GM10266 (cell line): ENCODE measurements around the gene GALNT17.

Experiments
- DNase-seq: peaks from one replicate; pipeline ENCODE4 v3.0.0; 2012; ENCODE audit errors: extremely low spot score
- TF ChIP-seq, protein P1 (sequence below): IDR thresholded peaks from 2 replicates; pipeline ENCODE4 v1.5.1; 2012; ENCODE audit warnings: mild to moderate bottlenecking, low read depth; ENCODE audit not compliant: control insufficient read depth, insufficient read depth; ENCODE audit errors: missing control alignments

The GALNT17 gene

DNA sequence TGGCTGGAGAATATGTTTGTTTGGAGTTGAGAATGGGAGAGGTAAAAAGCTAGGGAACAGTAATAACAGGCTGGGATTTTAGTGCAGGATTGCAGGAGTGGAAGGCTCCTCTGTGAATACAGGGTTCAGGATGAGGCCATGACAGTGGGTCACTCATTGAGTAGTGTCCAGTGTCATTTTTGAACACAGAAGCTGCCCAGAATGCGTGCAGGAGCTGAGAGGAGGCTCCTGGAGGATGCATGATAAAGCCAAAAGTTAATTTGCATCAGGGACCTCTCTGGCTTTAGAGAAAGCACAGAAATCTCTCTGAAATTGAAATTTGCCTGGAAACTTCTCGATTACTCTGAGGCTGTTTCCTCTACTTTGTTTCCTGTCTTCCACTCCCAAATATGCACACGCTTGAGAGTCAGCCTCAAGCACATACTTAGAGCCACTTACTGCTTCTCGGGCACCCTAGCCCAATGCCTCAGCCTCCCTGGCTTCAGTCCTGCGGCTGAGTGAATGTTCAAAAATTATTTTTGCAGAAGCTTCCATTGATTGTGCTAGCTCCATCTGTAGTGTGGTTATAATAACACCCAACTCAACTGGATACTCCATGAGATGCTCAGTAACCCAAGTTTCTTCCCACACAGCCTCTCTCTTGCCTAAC lies 1.8 kb upstream of the GALNT17 start:
- TF ChIP-seq, protein P1, sequence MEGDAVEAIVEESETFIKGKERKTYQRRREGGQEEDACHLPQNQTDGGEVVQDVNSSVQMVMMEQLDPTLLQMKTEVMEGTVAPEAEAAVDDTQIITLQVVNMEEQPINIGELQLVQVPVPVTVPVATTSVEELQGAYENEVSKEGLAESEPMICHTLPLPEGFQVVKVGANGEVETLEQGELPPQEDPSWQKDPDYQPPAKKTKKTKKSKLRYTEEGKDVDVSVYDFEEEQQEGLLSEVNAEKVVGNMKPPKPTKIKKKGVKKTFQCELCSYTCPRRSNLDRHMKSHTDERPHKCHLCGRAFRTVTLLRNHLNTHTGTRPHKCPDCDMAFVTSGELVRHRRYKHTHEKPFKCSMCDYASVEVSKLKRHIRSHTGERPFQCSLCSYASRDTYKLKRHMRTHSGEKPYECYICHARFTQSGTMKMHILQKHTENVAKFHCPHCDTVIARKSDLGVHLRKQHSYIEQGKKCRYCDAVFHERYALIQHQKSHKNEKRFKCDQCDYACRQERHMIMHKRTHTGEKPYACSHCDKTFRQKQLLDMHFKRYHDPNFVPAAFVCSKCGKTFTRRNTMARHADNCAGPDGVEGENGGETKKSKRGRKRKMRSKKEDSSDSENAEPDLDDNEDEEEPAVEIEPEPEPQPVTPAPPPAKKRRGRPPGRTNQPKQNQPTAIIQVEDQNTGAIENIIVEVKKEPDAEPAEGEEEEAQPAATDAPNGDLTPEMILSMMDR, result no peak
- DNase-seq, result no peak

DNA sequence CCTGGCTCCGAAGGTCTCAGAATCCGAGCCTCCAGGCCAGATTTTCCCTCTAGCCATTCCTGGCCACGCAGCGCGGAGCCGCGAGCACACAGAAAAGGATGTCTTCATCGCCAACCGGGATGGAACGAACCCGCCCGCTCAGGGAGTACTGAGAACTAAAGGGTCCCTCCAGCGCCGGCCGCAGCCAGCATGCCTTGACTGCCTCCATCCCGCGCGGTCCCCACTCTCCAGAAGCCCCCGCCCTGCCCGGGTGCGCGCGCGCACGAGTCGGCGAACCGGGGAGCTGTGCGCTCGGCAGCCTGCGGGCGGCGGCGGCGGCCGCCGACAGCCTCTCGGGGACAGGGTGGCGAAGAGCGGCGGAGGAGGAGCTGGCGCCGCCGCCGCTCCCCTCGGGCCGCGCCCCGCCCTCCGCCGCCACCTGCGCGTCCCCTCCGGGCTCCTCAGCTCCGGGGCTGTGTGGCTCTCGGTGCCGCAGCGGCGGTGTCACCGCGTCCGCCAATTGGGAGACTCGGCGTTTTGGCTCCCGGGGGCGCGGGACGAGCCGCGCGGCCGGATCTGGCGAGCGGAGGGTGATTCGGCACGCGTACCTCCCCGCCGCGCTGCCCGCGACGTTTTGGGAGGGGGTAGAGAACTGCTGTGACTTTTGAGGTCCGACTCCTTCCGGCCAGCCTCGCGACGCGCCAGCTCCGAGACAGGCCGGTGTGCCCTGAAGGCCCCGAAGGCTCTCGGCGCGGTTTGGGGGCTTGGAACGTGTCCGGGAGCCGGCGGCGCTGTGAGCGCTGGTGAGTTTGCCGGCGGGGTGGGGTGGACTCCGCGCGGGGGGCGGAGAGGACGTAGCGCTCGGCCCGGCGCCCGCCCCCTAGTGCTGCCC lies 453 bp upstream of the GALNT17 start:
- TF ChIP-seq, protein P1, result no peak
- DNase-seq, result no peak

DNA sequence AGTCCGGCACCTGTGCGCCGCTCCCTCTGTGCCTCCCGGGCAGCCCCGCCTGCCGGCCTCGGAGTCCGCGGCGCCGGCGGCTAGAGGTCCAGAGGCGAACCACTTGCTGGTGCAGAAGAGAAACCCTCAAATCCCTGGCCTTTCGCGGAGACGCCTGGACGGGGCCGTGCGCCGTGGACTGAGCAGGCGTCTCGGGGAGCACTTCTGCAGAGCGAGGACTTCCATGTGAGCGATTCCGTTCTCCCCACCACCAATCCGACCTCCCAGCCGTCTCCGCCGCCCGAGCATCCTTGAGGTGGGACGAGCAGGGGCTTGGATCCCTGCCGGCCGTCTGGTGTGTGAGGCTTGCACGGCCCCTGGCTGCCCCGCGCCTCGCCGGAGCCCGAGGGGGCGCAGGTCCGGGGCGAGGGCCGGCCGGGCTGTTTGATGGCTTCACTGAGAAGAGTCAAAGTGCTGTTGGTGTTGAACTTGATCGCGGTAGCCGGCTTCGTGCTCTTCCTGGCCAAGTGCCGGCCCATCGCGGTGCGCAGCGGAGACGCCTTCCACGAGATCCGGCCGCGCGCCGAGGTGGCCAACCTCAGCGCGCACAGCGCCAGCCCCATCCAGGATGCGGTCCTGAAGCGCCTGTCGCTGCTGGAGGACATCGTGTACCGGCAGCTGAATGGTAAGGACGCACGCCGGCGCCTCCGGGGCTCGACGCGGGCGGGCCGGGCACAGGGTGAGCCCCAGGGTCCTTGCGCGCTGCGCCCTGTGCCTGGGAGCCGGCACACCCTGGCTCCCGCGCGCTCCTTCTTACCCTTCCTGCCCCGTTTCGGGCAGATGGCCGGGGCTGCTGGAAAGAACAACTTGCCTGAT lies 660 bp downstream of the GALNT17 start:
- TF ChIP-seq, protein P1, result no peak
- DNase-seq, result no peak

DNA sequence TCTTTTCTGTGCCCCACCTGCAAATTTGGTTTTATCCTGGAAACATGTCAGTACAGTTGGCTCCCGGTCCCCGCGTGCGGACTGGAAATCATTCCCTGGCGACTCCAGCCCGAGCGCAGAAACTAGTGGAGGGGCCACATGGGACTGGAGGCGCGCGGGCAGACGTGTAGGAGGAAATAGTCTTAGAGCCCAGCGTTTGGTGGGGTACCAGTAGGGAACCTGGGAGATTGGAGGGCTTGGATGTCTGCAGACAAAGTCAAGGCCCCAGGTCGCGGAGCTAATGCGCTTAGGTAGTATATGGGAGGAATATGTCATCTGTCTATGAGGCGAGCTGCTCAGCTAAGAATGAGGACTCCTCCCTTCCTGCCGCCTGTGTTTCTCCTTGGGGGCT lies 1.3 kb downstream of the GALNT17 start:
- no peak for DNase-seq
- TF ChIP-seq, protein P1, result no peak

DNA sequence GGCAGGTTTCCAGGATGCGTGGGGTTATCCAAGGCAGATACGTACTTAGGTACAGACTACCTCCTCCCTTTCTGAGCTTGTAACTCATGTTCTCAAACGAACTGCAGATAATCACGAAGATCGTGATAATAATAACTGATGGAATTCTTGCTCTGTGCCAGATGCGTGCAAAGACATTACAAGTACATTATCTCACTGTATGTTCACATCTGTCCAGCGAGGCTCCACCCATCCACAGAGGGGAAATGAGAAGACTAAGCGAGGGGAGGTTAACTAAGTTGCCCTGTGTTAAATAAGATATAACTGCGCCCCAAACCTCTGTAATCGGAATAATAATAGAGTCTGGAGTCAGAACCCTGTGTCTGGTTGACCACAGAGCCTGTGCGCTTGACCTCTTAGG lies 1.9 kb downstream of the GALNT17 start:
- TF ChIP-seq, protein P1, result no peak

DNA sequence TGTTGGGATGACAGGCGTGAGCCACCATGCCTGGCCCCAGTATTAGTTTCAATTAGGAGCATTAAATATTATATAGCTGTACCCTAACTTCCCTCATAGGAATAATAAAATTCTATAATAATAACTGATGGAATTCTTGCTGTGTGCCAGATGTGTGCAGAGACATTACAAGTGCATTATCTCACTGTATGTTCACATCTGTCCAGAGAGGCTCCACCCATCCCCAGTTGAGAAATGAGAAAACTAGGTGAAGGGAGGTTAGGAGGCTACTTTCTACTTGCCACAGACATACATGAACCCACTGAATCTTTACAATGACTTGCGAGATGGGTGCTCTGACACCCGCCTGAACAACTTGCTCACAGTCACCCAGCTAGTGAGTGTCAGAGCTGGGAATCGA lies 3.2 kb downstream of the GALNT17 start:
- DNase-seq, result no peak

More for the DNA sequence above, 1.9 kb downstream of the GALNT17 start:
- no peak for DNase-seq

More for the DNA sequence above, 3.2 kb downstream of the GALNT17 start:
- TF ChIP-seq, protein P1, result no peak
